AG10803 (cell line): Measurements from ENCODE around the gene TM2D3.

Experiments
- DNase-seq: peaks from one replicate; pipeline ENCODE4 v3.0.0; 2010; ENCODE audit warnings: low read depth
- H3K4me3 ChIP-seq: 2 replicates; pipeline ENCODE4 v1.5.1; 2011; ENCODE audit warnings: mild to moderate bottlenecking, low read length, control low read depth
- TF ChIP-seq, protein P1 (sequence below): conservative IDR thresholded peaks from 2 replicates; pipeline ENCODE4 v1.5.1; 2011; ENCODE audit warnings: mild to moderate bottlenecking, low read length, control low read depth, inconsistent platforms

The TM2D3 gene, protein sequence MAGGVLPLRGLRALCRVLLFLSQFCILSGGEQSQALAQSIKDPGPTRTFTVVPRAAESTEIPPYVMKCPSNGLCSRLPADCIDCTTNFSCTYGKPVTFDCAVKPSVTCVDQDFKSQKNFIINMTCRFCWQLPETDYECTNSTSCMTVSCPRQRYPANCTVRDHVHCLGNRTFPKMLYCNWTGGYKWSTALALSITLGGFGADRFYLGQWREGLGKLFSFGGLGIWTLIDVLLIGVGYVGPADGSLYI

GRCh38 chr15:101652098-101652785 lies at the start of gene TM2D3:
TSS of gene TM2D3 (minus strand) at chr15:101652381. CDS start at chr15:101652361, 20 bp downstream.
- H3K4me3 ChIP-seq = peak within 1 kb of the TSS; percentile 85
- peak; percentile 90 for DNase-seq
- TF ChIP-seq, protein P1, sequence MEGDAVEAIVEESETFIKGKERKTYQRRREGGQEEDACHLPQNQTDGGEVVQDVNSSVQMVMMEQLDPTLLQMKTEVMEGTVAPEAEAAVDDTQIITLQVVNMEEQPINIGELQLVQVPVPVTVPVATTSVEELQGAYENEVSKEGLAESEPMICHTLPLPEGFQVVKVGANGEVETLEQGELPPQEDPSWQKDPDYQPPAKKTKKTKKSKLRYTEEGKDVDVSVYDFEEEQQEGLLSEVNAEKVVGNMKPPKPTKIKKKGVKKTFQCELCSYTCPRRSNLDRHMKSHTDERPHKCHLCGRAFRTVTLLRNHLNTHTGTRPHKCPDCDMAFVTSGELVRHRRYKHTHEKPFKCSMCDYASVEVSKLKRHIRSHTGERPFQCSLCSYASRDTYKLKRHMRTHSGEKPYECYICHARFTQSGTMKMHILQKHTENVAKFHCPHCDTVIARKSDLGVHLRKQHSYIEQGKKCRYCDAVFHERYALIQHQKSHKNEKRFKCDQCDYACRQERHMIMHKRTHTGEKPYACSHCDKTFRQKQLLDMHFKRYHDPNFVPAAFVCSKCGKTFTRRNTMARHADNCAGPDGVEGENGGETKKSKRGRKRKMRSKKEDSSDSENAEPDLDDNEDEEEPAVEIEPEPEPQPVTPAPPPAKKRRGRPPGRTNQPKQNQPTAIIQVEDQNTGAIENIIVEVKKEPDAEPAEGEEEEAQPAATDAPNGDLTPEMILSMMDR = peak; percentile 58

- TF ChIP-seq, protein P1 = no peak
- no peak overlapping the region for H3K4me3 ChIP-seq
- DNase-seq = no peak
Measured at GRCh38 chr15:101698314-101698713, 46.1 kb upstream of the TM2D3 start.

DNA sequence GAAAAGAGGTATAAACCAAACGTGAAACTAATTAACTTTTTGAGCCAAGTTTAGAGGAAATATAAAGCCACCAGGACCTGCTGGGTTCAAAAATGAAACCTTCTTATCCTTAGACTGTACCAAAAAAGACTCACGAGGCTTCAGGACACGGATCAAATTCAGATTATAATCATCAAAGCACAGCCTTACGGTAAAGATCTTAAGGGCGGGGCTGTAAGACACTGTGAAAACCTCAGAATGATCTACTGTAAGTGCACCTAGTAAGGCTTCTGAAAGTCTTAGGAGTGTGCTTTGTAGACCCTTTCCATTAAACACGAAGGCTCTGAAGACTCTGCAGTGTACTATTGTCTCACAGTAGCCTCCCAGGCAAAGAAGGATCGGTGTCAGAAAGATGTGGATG lies 45.3 kb upstream of the TM2D3 start:
- TF ChIP-seq, protein P1 = no peak
- DNase-seq = no peak
- H3K4me3 ChIP-seq = no peak overlapping the region

- H3K4me3 ChIP-seq = no peak overlapping the region
- no peak for DNase-seq
- TF ChIP-seq, protein P1 = no peak
Measured at GRCh38 chr15:101696829-101697228, 44.6 kb upstream of the TM2D3 start.

DNA sequence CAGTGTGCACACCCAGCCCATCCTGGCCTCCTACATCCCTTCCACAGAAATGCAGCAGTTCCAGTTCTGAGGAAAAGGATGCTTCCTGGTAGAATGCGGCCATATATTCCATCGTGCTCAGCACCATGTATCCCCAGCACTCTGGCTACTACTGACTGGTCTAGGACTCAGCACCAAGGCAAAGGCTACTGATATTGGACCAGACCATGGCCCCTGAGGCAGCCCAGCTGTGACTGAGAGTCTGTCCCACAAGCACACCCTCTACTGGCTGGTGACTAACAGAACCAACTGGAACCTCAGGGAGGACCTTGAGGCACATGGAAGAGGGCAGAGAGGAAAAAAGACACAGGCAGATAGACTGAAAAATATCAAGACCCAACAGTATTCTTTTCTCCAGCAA lies 42.1 kb upstream of the TM2D3 start:
- TF ChIP-seq, protein P1 = no peak; the same call in 1 of the 2 replicates
- DNase-seq = no peak
- H3K4me3 ChIP-seq = no peak overlapping the region

DNA sequence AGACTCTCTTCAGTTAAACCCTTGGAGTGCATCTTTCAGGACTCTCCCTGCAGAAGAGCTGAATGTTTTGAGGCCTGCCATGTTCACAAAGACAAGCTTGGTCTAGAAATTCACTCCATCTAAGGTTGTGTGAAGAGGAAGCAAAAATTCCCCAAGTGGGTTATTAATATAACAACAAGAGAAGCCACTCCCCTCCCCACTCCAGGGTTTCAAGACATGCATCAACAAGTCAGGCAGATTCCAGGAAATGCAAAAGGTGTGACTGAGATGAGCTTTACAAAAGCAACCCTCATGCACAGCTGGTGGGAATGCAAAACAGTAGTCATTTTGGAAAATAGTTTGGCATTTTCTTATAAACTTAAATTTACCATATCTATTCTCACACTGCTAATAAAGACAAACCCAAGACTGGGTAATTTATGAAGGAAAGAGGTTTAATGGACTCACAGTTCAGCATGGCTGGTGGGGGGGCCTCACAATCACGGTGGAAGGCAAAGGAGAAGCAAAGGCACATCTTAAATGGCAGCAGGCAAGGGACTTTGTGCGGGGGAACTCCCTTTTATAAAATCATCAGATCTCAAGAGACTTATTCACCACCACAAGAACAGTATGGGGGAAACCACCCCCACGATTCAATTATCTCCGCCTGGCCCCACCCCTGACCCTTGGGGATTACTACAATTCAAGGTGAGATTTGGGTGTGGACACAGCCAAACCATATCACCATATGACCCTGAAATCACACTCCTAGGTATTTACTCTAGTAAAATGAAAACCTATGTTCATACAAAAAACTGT lies 40.8 kb upstream of the TM2D3 start:
- DNase-seq = no peak
- TF ChIP-seq, protein P1 = no peak
- no peak overlapping the region for H3K4me3 ChIP-seq
